Keratinocyte (primary cell): ENCODE measurements around the gene RNF41. TPM values are rescaled to one million over a fixed set of nuclear protein-coding genes. Genes with fewer than 3 reads are reported as not detected.

ENCODE experiments used
- DNase-seq: peaks from one replicate; pipeline ENCODE4 v3.0.0-alpha.2; 2011; ENCODE audit warnings: low read depth, missing footprints, low spot score
- FAIRE-seq: peaks from 2 replicates; lab custom pipeline; 2011; peaks lifted over from hg19 to GRCh38; lab: Jason Lieb, UNC
- H2AFZ ChIP-seq: 2 replicates; pipeline ENCODE4 v1.6.0; 2012; ENCODE audit warnings: low read length, control low read depth, inconsistent platforms; ENCODE audit not compliant: control insufficient read depth
- H3K27ac ChIP-seq: 2 replicates; pipeline ENCODE4 v1.5.1; 2011; ENCODE audit warnings: low read length; ENCODE audit not compliant: control insufficient read depth, insufficient read depth
- H3K27me3 ChIP-seq: 3 replicates; pipeline ENCODE4 v1.6.0; 2011; ENCODE audit warnings: low read length; ENCODE audit not compliant: control insufficient read depth, insufficient read depth; ENCODE audit errors: extremely low read depth
- H3K36me3 ChIP-seq, 2 experiments: 2 replicates in 1 of 2; 3 replicates in 1 of 2; pipeline ENCODE4 v1.5.1; 2011; ENCODE audit warnings: low read length in 2 of 2, mild to moderate bottlenecking in 1 of 2; ENCODE audit not compliant: control insufficient read depth in 2 of 2, insufficient read depth in 2 of 2; ENCODE audit errors: extremely low read depth in 1 of 2
- H3K4me1 ChIP-seq: 3 replicates; pipeline ENCODE4 v1.5.1; 2011; ENCODE audit warnings: low read length; ENCODE audit not compliant: control insufficient read depth, insufficient read depth; ENCODE audit errors: extremely low read depth
- H3K4me2 ChIP-seq: 3 replicates; pipeline ENCODE4 v1.6.0; 2011; ENCODE audit warnings: low read depth, low read length; ENCODE audit not compliant: control insufficient read depth, insufficient read depth; ENCODE audit errors: extremely low read depth
- H3K4me3 ChIP-seq, 3 experiments: fragments of 200-600 bp in 1 of 3; sonication (generic) in 1 of 3; 2 replicates in 2 of 3; 3 replicates in 1 of 3; pipeline ENCODE4 v1.5.1; 2011 to 2016; ENCODE audit warnings: low read length in 3 of 3, mild to moderate bottlenecking in 3 of 3, control low read depth in 2 of 3, inconsistent platforms in 1 of 3, low read depth in 1 of 3, mixed read lengths in 1 of 3, mixed run types in 1 of 3, moderate library complexity in 1 of 3; ENCODE audit not compliant: control insufficient read depth in 2 of 3, insufficient read depth in 2 of 3; ENCODE audit errors: extremely low read depth in 1 of 3
- H3K79me2 ChIP-seq: 2 replicates; pipeline ENCODE4 v1.6.0; 2012; ENCODE audit warnings: low read length; ENCODE audit not compliant: control insufficient read depth, insufficient read depth
- H3K9ac ChIP-seq: 3 replicates; pipeline ENCODE4 v1.6.0; 2011; ENCODE audit warnings: low read length; ENCODE audit not compliant: control insufficient read depth, insufficient read depth; ENCODE audit errors: extremely low read depth
- H3K9me1 ChIP-seq: 3 replicates; pipeline ENCODE4 v1.6.0; 2011; ENCODE audit warnings: low read length; ENCODE audit not compliant: control insufficient read depth, insufficient read depth; ENCODE audit errors: extremely low read depth
- H3K9me3 ChIP-seq: 2 replicates; pipeline ENCODE4 v1.5.1; 2012; ENCODE audit warnings: low read depth, low read length; ENCODE audit not compliant: control insufficient read depth
- H4K20me1 ChIP-seq: 3 replicates; pipeline ENCODE4 v1.6.0; 2011; ENCODE audit warnings: low read length; ENCODE audit not compliant: control insufficient read depth, insufficient read depth; ENCODE audit errors: extremely low read depth
- EZH2 ChIP-seq: IDR thresholded peaks from one replicate; pipeline ENCODE4 v1.6.1; 2012; ENCODE audit warnings: inconsistent platforms, mild to moderate bottlenecking, low read length, moderate library complexity
- dilution Hi-C: fragments of 300-500 bp; cut with MboI; formaldehyde crosslinking; loops from one replicate; pipeline ENCODE4 v1.7.0; 2020; ENCODE audit warnings: low sequenced_read_pairs; ENCODE audit not compliant: extremely low pct_ligation_motif_present
- polyA plus RNA-seq, 5 experiments: library from polyadenylated mRNA; depleted of rRNA in 3 of 5; stranded (reverse) in 3 of 5; stranded (forward) in 1 of 5; unstranded in 1 of 5; fragments of >200 nt; gene quantifications; 1 replicate in 1 of 5; 2 replicates in 3 of 5; 3 replicates in 1 of 5; pipeline versions ENCODE4 v1.2.1 to v1.2.3, GENCODE V29; 2011 to 2012; ENCODE audit warnings: missing spikeins in 2 of 5, low read depth in 1 of 5, low replicate concordance in 1 of 5
- TF ChIP-seq, protein P1 (sequence below), 3 experiments: IDR thresholded peaks in 1 of 3; conservative IDR thresholded peaks in 1 of 3; optimal IDR thresholded peaks in 1 of 3; 2 replicates in 2 of 3; 3 replicates in 1 of 3; pipeline versions ENCODE3 to v1.5.1; 2011; ENCODE audit warnings: low read length in 3 of 3, mild to moderate bottlenecking in 3 of 3, moderate library complexity in 2 of 3, control low read depth in 1 of 3, inconsistent platforms in 1 of 3; ENCODE audit not compliant: insufficient read depth in 2 of 3; ENCODE audit errors: extremely low read depth in 1 of 3

RNF41 gene
- polyA plus RNA-seq, 1 donor (not counting 4 experiments of a cell fraction or from before 2014, with no cell fraction given), result 42.2 TPM

DNA sequence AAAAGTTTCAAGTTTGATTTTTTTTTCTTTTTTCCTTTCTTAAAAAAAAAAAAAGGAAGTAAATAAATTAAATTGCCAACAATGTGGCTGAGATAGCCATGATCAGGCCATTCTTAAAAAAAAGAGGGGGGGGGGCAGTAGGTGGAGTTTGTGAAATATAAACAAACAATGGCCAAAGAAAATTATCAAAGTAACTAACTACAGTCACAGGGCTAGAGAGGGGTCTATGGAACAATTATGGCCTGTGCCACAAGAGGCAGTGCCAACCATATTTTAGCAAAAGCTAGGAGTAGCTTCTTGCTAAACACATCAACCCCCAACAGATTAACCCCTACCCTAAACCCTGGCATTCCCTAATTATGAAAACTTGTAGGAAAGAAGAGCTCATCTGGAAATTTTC lies 16.3 kb downstream of the RNF41 start:
- Histone ChIP-seq H3K27me3 (no peaks in the 10 kb centered on the region), H3K9ac (no peak overlapping the region), H3K36me3 (peaks cover 22 to 43% of the 10 kb centered on the region in 2 experiments), H3K4me3 (no peak overlapping the region), H3K9me1 (no peaks in the 10 kb centered on the region), H3K9me3 (no peaks in the 10 kb centered on the region), H4K20me1 (no peaks in the 10 kb centered on the region), H2AFZ (no peak overlapping the region), H3K79me2 (no peaks in the 10 kb centered on the region), H3K27ac (no peak overlapping the region), H3K4me2 (no peak overlapping the region), H3K4me1 (no peaks in the 10 kb centered on the region)
- no peak for FAIRE-seq
- no peak for DNase-seq
- TF ChIP-seq EZH2, result no peak
- TF ChIP-seq, protein P1, sequence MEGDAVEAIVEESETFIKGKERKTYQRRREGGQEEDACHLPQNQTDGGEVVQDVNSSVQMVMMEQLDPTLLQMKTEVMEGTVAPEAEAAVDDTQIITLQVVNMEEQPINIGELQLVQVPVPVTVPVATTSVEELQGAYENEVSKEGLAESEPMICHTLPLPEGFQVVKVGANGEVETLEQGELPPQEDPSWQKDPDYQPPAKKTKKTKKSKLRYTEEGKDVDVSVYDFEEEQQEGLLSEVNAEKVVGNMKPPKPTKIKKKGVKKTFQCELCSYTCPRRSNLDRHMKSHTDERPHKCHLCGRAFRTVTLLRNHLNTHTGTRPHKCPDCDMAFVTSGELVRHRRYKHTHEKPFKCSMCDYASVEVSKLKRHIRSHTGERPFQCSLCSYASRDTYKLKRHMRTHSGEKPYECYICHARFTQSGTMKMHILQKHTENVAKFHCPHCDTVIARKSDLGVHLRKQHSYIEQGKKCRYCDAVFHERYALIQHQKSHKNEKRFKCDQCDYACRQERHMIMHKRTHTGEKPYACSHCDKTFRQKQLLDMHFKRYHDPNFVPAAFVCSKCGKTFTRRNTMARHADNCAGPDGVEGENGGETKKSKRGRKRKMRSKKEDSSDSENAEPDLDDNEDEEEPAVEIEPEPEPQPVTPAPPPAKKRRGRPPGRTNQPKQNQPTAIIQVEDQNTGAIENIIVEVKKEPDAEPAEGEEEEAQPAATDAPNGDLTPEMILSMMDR (optimal IDR thresholded peaks at IDR 0.05 in 1 of 3, IDR thresholded peaks at IDR 0.05 in 1 of 3, conservative IDR thresholded peaks at IDR 0.05 in 1 of 3; ENCODE audit: extremely low read depth in 1 of 3, insufficient read depth in 2 of 3, low read length in 3 of 3), result no peak
- dilution Hi-C loops, result no loop called here

DNA sequence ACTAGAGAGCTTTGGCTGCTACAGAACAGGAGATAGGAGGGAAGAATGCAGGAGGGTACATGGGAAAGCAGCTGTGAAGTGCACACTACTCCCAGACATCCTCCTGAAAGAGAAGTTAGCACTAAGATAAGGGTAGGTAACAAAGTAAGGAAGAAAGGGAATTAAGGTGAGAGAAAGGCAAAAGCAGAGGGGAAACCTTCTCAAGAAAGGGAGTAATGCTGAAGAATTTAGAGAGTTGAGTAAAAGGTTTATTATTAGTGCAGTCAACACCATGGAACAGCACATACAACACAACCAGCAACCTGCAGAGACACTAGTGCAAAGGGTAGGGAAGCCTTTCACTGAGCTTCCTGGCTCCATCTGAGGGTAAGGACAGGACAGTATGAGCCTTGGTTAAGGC lies 17.4 kb downstream of the RNF41 start:
- Histone ChIP-seq H3K9ac (no peak overlapping the region), H3K4me1 (no peaks in the 10 kb centered on the region), H3K9me1 (no peaks in the 10 kb centered on the region), H3K9me3 (no peaks in the 10 kb centered on the region), H4K20me1 (no peaks in the 10 kb centered on the region), H3K4me2 (no peak overlapping the region), H2AFZ (no peak overlapping the region), H3K79me2 (no peaks in the 10 kb centered on the region), H3K27me3 (no peaks in the 10 kb centered on the region), H3K4me3 (no peak overlapping the region), H3K27ac (no peak overlapping the region), H3K36me3 (peaks cover 17 to 36% of the 10 kb centered on the region in 2 experiments)
- DNase-seq, result no peak
- dilution Hi-C loops, result no loop called here
- TF ChIP-seq, protein P1 (optimal IDR thresholded peaks at IDR 0.05 in 1 of 3, IDR thresholded peaks at IDR 0.05 in 1 of 3, conservative IDR thresholded peaks at IDR 0.05 in 1 of 3; ENCODE audit: extremely low read depth in 1 of 3, insufficient read depth in 2 of 3, low read length in 3 of 3), result no peak
- TF ChIP-seq EZH2, result no peak
- FAIRE-seq, result no peak
